Upper lobe of left lung (tissue), 6 donors: ENCODE data around the gene USP48. TPM values are rescaled to one million over a fixed set of nuclear protein-coding genes. Genes with fewer than 3 reads are reported as not detected.

ENCODE experiments used
- ATAC-seq, 2 donors: fragments of 200-7000 bp; cut with Tn5 transposase; one replicate each; pipeline ENCODE4 v1.9.1; 2022; ENCODE audit warnings: mild to moderate bottlenecking in 2 of 2, moderate library complexity in 2 of 2; ENCODE audit not compliant: low FRiP score in 2 of 2
- DNase-seq, 2 donors: peaks; one replicate each; pipeline ENCODE4 v3.0.0-alpha.2; 2019 to 2020
- H3K27ac ChIP-seq, 4 donors: fragments of 200-600 bp; sonication (generic); one replicate each; pipeline ENCODE4 v1.5.1; 2016 to 2019
- H3K27me3 ChIP-seq, 4 donors: fragments of 200-600 bp; sonication (generic); one replicate each; pipeline ENCODE4 v1.5.1; 2017 to 2019
- H3K36me3 ChIP-seq, 4 donors: fragments of 200-600 bp; sonication (generic); one replicate each; pipeline ENCODE4 v1.5.1; 2016 to 2019
- H3K4me1 ChIP-seq, 4 donors: fragments of 200-600 bp; sonication (generic); one replicate each; pipeline ENCODE4 v1.5.1; 2018 to 2019
- H3K4me3 ChIP-seq, 4 donors: fragments of 200-600 bp; sonication (generic); one replicate each; pipeline ENCODE4 v1.5.1; 2017 to 2019; ENCODE audit warnings: mild to moderate bottlenecking in 2 of 4, moderate library complexity in 1 of 4
- H3K9me3 ChIP-seq, 4 donors: fragments of 200-600 bp; sonication (generic); one replicate each; pipeline ENCODE4 v1.5.1; 2018 to 2019
- EP300 ChIP-seq, 4 donors: sonication (generic); formaldehyde crosslinking; IDR thresholded peaks; one replicate each; pipeline ENCODE4 v1.5.1; 2017; ENCODE audit warnings: antibody characterized with exemption in 4 of 4, control low read depth in 2 of 4
- POLR2A ChIP-seq, 4 donors: fragments of 450-650 bp; IDR thresholded peaks; one replicate each; pipeline ENCODE4 v1.5.1; 2016 to 2017; ENCODE audit warnings: antibody characterized with exemption in 4 of 4, mild to moderate bottlenecking in 2 of 4
- POLR2AphosphoS5 ChIP-seq, 2 donors: sonication (generic); formaldehyde crosslinking; IDR thresholded peaks; one replicate each; pipeline ENCODE4 v1.5.1; 2017; ENCODE audit warnings: antibody characterized with exemption in 2 of 2
- WGBS, 2 donors: methylation state at CpG; one replicate each; pipeline ENCODE4 v1.1.5; 2017 to 2018; 5-methylcytosine and 5-hydroxymethylcytosine counted together
- total RNA-seq, 6 donors: library from RNA; depleted of rRNA in 4 of 6; stranded (reverse); fragments of >200 nt in 4 of 6; gene quantifications; one replicate each; pipeline versions ENCODE4 v1.1.0 to v1.2.1, GENCODE V29; 2016 to 2021
- TF ChIP-seq, protein P1 (sequence below), 6 experiments: fragments of 450-650 bp in 4 of 6; fragments of 200-600 bp in 2 of 6; sonication (generic) in 2 of 6; IDR thresholded peaks; one replicate each; pipeline ENCODE4 v1.5.1; 2016 to 2019; ENCODE audit warnings: antibody characterized with exemption in 6 of 6
- donor health status: DM: no; HTN: no; CAD: no; lungs with moderate emphysema.
- donor health status: DM: no; HTN: yes; CAD: no; lungs with severe emphysema.

Gene USP48
- total RNA-seq, 6 donors from 2014 or later: 39.1 to 173 (median 53.4) TPM

DNA sequence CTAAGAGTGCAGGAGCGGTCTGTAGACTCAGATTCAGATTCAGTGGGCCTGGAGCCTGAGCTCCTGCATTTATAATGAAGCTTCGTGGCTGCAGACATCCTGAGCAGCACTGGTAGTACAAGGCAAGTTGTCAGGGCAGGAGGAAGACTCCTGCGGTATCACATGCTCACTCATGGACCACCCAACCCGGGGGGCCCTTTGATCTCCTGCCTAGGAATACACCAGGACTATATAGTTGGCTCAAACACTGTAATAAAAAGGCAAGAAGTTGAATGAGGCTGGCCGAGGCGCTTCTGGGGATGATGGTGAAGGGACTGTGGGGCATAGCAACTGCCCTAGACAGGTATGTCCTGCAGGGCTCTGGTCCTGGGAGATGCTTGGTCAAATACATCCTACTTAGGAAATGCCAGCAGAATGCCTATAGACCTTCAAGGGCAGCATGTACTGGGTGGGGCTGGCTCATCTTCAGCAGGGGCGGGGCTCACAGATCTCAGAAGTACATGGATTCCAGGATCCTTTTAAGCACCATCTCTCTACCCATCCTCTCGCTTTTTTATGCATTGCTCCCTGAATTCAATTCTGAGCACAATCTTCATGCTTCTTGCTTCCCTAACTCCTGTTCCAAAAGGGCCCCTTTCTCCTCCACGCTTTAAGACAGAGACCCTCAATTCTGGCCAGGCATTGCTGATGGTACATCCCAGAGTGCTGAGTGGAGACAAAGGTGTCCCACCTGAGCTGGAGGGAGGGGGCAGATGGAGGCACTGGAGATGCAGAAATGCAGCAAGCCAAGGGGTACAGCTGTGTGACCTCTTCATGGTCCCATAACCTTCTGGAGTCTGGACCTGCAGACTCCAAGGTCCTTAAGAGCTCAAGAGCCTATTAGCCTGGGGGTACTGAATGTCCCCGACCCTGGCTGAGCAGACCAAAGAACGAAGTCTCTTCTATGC, 111.7 kb downstream of the USP48 start:
- peaks cover 30 to 49% (median 42%) of the 10 kb centered on the region in 4 donors for H3K4me1 ChIP-seq
- WGBS, 2 donors: 73 to 74% methylated on average over 11 of the region's 11 CpGs

GRCh38 chr1:21670059-21670881, 112.7 kb downstream of the USP48 start:
- no peaks in the 10 kb centered on the region for H3K36me3 ChIP-seq

More for the DNA sequence above, 111.7 kb downstream of the USP48 start:
- no peak for ATAC-seq
- no peaks in the 10 kb centered on the region for H3K36me3 ChIP-seq
- H3K9me3 ChIP-seq: no peaks in the 10 kb centered on the region
- no peak for DNase-seq
- TF ChIP-seq EP300 (IDR thresholded peaks at IDR 0.05) (no peak), POLR2AphosphoS5 (IDR thresholded peaks at IDR 0.05) (no peak), POLR2A (IDR thresholded peaks at IDR 0.05) (no peak)
- TF ChIP-seq, protein P1, sequence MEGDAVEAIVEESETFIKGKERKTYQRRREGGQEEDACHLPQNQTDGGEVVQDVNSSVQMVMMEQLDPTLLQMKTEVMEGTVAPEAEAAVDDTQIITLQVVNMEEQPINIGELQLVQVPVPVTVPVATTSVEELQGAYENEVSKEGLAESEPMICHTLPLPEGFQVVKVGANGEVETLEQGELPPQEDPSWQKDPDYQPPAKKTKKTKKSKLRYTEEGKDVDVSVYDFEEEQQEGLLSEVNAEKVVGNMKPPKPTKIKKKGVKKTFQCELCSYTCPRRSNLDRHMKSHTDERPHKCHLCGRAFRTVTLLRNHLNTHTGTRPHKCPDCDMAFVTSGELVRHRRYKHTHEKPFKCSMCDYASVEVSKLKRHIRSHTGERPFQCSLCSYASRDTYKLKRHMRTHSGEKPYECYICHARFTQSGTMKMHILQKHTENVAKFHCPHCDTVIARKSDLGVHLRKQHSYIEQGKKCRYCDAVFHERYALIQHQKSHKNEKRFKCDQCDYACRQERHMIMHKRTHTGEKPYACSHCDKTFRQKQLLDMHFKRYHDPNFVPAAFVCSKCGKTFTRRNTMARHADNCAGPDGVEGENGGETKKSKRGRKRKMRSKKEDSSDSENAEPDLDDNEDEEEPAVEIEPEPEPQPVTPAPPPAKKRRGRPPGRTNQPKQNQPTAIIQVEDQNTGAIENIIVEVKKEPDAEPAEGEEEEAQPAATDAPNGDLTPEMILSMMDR (IDR thresholded peaks at IDR 0.05): no peak
- no peak overlapping the region for H3K27ac ChIP-seq
- peaks cover 0 to 23% (median 13%) of the 10 kb centered on the region in 4 donors for H3K27me3 ChIP-seq
- H3K4me3 ChIP-seq: no peak overlapping the region

GRCh38 chr1:21669258-21670058, 113.5 kb downstream of the USP48 start, which contains the start of gene RAP1GAP:
TSS of gene RAP1GAP (minus strand) at chr1:21669357. CDS start at chr1:21620032, 49,325 bp downstream.
- peak in 1 of 2 donors; percentile 44 for ATAC-seq
- peak in 1 of 2 donors; percentile 90 for DNase-seq
- 1 to 4% methylated on average over 8 to 32 of the region's 64 CpGs for WGBS, 2 donors
- no peaks in the 10 kb centered on the region for H3K9me3 ChIP-seq
- H3K4me3 ChIP-seq: peak within 1 kb of the TSS in 3 of 4 donors; percentile 38 to 52 (median 50)
- peaks cover 30 to 55% (median 42%) of the 10 kb centered on the region in 4 donors for H3K4me1 ChIP-seq
- no peak within 1 kb of the TSS for H3K27ac ChIP-seq
- H3K27me3 ChIP-seq: peaks cover 0 to 23% (median 13%) of the 10 kb centered on the region in 4 donors
- TF ChIP-seq POLR2A (IDR thresholded peaks at IDR 0.05) (no peak), EP300 (IDR thresholded peaks at IDR 0.05) (no peak)
- TF ChIP-seq, protein P1 (IDR thresholded peaks at IDR 0.05): peak in 1 of 6 experiments; percentile 9
- H3K36me3 ChIP-seq: no peaks in the 10 kb centered on the region

More at GRCh38 chr1:21670059-21670881, 112.7 kb downstream of the USP48 start:
- TF ChIP-seq POLR2A (IDR thresholded peaks at IDR 0.05): no peak
- no peak for TF ChIP-seq EP300 (IDR thresholded peaks at IDR 0.05)
- no peak for TF ChIP-seq POLR2AphosphoS5 (IDR thresholded peaks at IDR 0.05)
- TF ChIP-seq, protein P1 (IDR thresholded peaks at IDR 0.05): no peak
- Histone ChIP-seq H3K9me3 (no peaks in the 10 kb centered on the region), H3K27me3 (peaks cover 0 to 23% (median 13%) of the 10 kb centered on the region in 4 donors), H3K4me1 (peaks cover 30 to 55% (median 42%) of the 10 kb centered on the region in 4 donors), H3K4me3 (peak overlapping the region in 2 of 4 donors; percentile 38 to 52), H3K27ac (no peak overlapping the region)
- 47 to 58% methylated on average over 16 of the region's 16 CpGs for WGBS, 2 donors
- DNase-seq (no peak), ATAC-seq (no peak)

GRCh38 chr1:21668951-21669257, 114.0 kb downstream of the USP48 start:
- no peak for TF ChIP-seq POLR2AphosphoS5 (IDR thresholded peaks at IDR 0.05)
- no peak for TF ChIP-seq POLR2A (IDR thresholded peaks at IDR 0.05)
- no peak for TF ChIP-seq EP300 (IDR thresholded peaks at IDR 0.05)
- TF ChIP-seq, protein P1 (IDR thresholded peaks at IDR 0.05): no peak
- no peak for DNase-seq
- no peak overlapping the region for H3K27ac ChIP-seq
- no peaks in the 10 kb centered on the region for H3K36me3 ChIP-seq
- ATAC-seq: no peak
- WGBS, 2 donors: 0% methylated on average over 1 of the region's 25 CpGs; no CpG with 5 or more reads in 1 of the 2 donors
- H3K27me3 ChIP-seq: peaks cover 0 to 23% (median 13%) of the 10 kb centered on the region in 4 donors
- peaks cover 30 to 54% (median 41%) of the 10 kb centered on the region in 4 donors for H3K4me1 ChIP-seq
- peak overlapping the region in 3 of 4 donors; percentile 38 to 52 (median 50) for H3K4me3 ChIP-seq
- H3K9me3 ChIP-seq: no peaks in the 10 kb centered on the region
